ENCODE measurements around the gene ANG. TPM values are rescaled to one million over a fixed set of nuclear protein-coding genes. Genes with fewer than 3 reads are reported as not detected.

The ANG gene
- total and polyA plus RNA-seq, 9 of the 15 experiments (the other 6 are each of a cell fraction or from before 2014, with no cell fraction given), result 0.21 to 0.73 (median 0.34) TPM; not detected in 4

DNA sequence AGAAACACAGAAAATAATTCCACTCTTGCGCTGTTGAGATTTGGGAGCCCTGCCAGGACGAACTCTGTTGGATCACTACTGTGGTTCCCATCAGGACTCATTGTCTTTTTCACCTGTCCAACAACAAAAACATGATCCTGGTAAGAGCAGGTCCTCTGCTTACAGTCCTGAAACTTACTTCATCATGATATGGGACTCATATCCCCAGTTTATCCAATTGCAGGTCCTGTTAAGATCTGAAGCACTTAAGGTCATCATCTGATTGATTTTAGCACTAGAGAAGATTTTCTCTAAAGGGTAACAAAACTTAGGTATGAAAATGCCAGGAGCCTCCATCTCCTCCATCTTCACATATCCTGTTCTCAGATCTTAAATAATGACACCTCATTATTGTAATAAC lies 47.0 kb upstream of the ANG start, which contains the start of gene OR6S1:
OR6S1 (minus strand) TSS at position 101 of the 400 bp plus-strand sequence; CDS start at position 101, 0 bp downstream.
- no peak within 1 kb of the TSS for H2AFZ ChIP-seq (ENCODE audit: low read depth, low read length)
- CTCF ChIA-PET (ENCODE audit: low intra/inter-chr PET ratio), result no interaction called here
- H3K4me3 ChIP-seq, result no peak within 1 kb of the TSS
- no peak within 1 kb of the TSS for H3K27ac ChIP-seq (ENCODE audit: extremely low read depth, low read depth, low read length)
- no peaks in the 10 kb centered on the region for H3K79me2 ChIP-seq (ENCODE audit: control insufficient read depth, insufficient read depth, low read length)
- no peaks in the 10 kb centered on the region for H3K9me3 ChIP-seq (replicated peaks; ENCODE audit: control insufficient read depth, insufficient read depth, low read depth, low read length)
- H3K27me3 ChIP-seq (ENCODE audit: control insufficient read depth in 2 of 2, insufficient read depth in 2 of 2, low read length in 2 of 2), result no peaks in the 10 kb centered on the region; a peak in 1 of 5 replicates
- no peak for ATAC-seq
- H3K36me3 ChIP-seq (ENCODE audit: control insufficient read depth, insufficient read depth, low read length), result no peaks in the 10 kb centered on the region
- FAIRE-seq, result no peak
- no peaks in the 10 kb centered on the region for H4K20me1 ChIP-seq (replicated peaks; ENCODE audit: control insufficient read depth, insufficient read depth, low read length)
- no peak within 1 kb of the TSS for H3K4me2 ChIP-seq (ENCODE audit: insufficient read depth, low read length)
- H3K9ac ChIP-seq (ENCODE audit: insufficient read depth in 1 of 2, low read depth in 2 of 2, low read length in 2 of 2), result peak within 1 kb of the TSS in 1 of 2 experiments; percentile 35; a peak in 1 of 4 replicates
- 0% methylated on average over 2 of the region's 2 CpGs for WGBS (ENCODE audit: insufficient coverage, low coverage, missing lambda C conversion rate)
- no peaks in the 10 kb centered on the region for H3K9me1 ChIP-seq (ENCODE audit: control insufficient read depth, insufficient read depth, low read length)
- POLR2A ChIA-PET, result no interaction called here
- DNase-seq (ENCODE audit: extremely low read depth in 1 of 4, low spot score in 3 of 4), result no peak
- in situ Hi-C loops (cut with MboI) (no loop called here), intact Hi-C loops (cut with micrococcal nuclease) (no loop called here)
- H3K4me1 ChIP-seq (replicated peaks in 1 of 2; ENCODE audit: control insufficient read depth in 2 of 2, insufficient read depth in 2 of 2, low read length in 2 of 2), result no peaks in the 10 kb centered on the region; a peak in 2 of 5 replicates
- no TSS peak for BruUV-seq (replicated peaks)
- TF ChIP-seq, protein P1, sequence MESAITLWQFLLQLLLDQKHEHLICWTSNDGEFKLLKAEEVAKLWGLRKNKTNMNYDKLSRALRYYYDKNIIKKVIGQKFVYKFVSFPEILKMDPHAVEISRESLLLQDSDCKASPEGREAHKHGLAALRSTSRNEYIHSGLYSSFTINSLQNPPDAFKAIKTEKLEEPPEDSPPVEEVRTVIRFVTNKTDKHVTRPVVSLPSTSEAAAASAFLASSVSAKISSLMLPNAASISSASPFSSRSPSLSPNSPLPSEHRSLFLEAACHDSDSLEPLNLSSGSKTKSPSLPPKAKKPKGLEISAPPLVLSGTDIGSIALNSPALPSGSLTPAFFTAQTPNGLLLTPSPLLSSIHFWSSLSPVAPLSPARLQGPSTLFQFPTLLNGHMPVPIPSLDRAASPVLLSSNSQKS (CRISPR knock-in tag; IDR thresholded peaks at IDR 0.05), result no peak
- TF ChIP-seq ZNF146 (CRISPR knock-in tag; IDR thresholded peaks at IDR 0.05; ENCODE audit: unreplicated experiment) (no peak), ZNF717 (CRISPR knock-in tag; IDR thresholded peaks at IDR 0.05) (no peak), RUNX1 (IDR thresholded peaks at IDR 0.05; ENCODE audit: low read depth) (no peak), EP400 (IDR thresholded peaks at IDR 0.05) (no peak), YY1 (IDR thresholded peaks at IDR 0.05; ENCODE audit: borderline replicate concordance in 1 of 3, control insufficient read depth in 1 of 3, extremely low read depth in 1 of 3, insufficient read depth in 3 of 3, insufficient read length in 1 of 3, insufficient replicate concordance in 2 of 3, low read depth in 1 of 3, low read length in 2 of 3) (no peak), RB1 (IDR thresholded peaks at IDR 0.05; ENCODE audit: low read depth) (no peak), MCM7 (IDR thresholded peaks at IDR 0.05) (no peak), E2F3 (CRISPR knock-in tag; IDR thresholded peaks at IDR 0.05) (no peak), CEBPG (CRISPR knock-in tag; IDR thresholded peaks at IDR 0.05) (no peak), CEBPG (tag; conservative IDR thresholded peaks at IDR 0.05 in 1 of 2, IDR thresholded peaks at IDR 0.05 in 1 of 2) (no peak), MBD2 (IDR thresholded peaks at IDR 0.05; ENCODE audit: borderline replicate concordance, low read depth) (no peak), IRF2 (CRISPR knock-in tag; IDR thresholded peaks at IDR 0.05) (no peak), XRCC3 (IDR thresholded peaks at IDR 0.05) (no peak), TEAD4 (IDR thresholded peaks at IDR 0.05; ENCODE audit: low read length) (no peak), TEAD4 (CRISPR knock-in tag; IDR thresholded peaks at IDR 0.05; ENCODE audit: borderline replicate concordance) (no peak)
- TF ChIP-seq, protein P2, sequence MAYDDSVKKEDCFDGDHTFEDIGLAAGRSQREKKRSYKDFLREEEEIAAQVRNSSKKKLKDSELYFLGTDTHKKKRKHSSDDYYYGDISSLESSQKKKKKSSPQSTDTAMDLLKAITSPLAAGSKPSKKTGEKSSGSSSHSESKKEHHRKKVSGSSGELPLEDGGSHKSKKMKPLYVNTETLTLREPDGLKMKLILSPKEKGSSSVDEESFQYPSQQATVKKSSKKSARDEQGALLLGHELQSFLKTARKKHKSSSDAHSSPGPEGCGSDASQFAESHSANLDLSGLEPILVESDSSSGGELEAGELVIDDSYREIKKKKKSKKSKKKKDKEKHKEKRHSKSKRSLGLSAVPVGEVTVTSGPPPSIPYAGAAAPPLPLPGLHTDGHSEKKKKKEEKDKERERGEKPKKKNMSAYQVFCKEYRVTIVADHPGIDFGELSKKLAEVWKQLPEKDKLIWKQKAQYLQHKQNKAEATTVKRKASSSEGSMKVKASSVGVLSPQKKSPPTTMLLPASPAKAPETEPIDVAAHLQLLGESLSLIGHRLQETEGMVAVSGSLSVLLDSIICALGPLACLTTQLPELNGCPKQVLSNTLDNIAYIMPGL (CRISPR knock-in tag; IDR thresholded peaks at IDR 0.05), result no peak
- TF ChIP-seq, protein P3, sequence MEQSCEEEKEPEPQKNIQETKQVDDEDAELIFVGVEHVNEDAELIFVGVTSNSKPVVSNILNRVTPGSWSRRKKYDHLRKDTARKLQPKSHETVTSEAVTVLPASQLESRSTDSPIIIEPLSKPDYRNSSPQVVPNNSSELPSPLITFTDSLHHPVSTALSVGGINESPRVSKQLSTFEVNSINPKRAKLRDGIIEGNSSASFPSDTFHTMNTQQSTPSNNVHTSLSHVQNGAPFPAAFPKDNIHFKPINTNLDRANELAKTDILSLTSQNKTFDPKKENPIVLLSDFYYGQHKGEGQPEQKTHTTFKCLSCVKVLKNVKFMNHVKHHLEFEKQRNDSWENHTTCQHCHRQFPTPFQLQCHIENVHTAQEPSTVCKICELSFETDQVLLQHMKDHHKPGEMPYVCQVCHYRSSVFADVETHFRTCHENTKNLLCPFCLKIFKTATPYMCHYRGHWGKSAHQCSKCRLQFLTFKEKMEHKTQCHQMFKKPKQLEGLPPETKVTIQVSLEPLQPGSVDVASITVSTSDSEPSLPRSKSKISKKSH (CRISPR knock-in tag; IDR thresholded peaks at IDR 0.05), result no peak
- TF ChIP-seq, protein P4, sequence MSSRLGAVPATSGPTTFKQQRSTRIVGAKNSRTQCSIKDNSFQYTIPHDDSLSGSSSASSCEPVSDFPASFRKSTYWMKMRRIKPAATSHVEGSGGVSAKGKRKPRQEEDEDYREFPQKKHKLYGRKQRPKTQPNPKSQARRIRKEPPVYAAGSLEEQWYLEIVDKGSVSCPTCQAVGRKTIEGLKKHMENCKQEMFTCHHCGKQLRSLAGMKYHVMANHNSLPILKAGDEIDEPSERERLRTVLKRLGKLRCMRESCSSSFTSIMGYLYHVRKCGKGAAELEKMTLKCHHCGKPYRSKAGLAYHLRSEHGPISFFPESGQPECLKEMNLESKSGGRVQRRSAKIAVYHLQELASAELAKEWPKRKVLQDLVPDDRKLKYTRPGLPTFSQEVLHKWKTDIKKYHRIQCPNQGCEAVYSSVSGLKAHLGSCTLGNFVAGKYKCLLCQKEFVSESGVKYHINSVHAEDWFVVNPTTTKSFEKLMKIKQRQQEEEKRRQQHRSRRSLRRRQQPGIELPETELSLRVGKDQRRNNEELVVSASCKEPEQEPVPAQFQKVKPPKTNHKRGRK (tag; IDR thresholded peaks at IDR 0.05), result no peak
